ENCODE measurements around the gene ABHD15. TPM values are rescaled to one million over a fixed set of nuclear protein-coding genes. Genes with fewer than 3 reads are reported as not detected.
A peak's percentile ranks its signal among the peaks of the same experiment; 100 is the strongest.

The ABHD15 gene
- total and polyA plus RNA-seq, 5 donors: 5.2 to 7.5 (median 7.3) TPM

DNA sequence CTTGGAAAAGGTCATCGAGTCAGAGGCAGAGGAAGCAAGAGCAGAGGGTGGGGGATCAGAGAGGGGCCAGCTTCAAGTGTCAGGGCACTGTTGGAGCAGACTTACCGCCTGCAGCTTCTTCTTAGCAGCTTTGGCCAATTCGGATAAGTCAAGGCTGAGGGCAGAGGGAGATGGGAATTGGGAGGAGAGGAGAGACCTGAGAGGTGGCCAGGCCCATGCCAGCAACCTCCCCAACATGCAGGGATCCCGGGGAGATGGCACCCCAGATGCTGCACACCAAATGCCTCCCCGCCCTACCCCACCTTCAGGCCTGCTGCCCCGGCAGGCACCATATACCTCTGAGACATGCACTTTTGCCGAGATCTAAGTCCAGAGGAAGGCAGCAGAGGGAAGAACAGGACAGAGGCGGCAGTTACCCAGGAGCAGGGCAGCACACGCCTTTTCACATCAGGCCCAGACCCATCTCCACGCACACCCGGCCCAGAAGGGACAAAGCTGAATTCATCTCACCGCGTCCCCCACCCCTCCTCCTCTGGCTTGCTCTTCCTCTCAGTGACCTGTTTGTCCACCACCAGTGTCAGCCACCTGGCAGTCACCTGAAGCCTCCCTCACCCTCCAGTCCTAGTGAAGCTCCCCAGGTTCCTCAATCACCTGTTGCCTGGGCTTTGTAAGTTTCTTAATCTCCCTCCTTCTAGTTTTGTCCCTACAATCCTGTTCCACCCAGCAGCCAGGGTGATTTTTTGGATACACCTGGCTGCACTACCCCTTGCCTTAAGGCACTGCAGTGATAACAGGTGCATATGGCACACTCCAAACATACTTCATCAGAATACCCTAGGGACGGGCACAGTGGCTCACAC lies 12.0 kb upstream of the ABHD15 start:
- Histone ChIP-seq H3K4me1 (ENCODE audit: control insufficient read depth, insufficient read depth, low read length) (peaks cover 2% of the 10 kb centered on the region), H3K27ac (ENCODE audit: low read length) (no peak overlapping the region), H3K9me3 (ENCODE audit: control insufficient read depth, low read length) (no peaks in the 10 kb centered on the region), H3K4me3 (ENCODE audit: low read length) (no peak overlapping the region), H3K27me3 (ENCODE audit: control insufficient read depth, insufficient read depth) (no peaks in the 10 kb centered on the region)
- DNase-seq: peak in 2 of 3 donors; percentile 33 to 38
- WGBS: 92% methylated on average over 14 of the region's 14 CpGs
- intact Hi-C loops (cut with DNase I): no loop called here
- ATAC-seq: no peak

GRCh38 chr17:29577385-29578211 lies 10.8 kb upstream of the ABHD15 start:
- intact Hi-C loops (cut with DNase I): no loop called here
- Histone ChIP-seq H3K4me1 (ENCODE audit: control insufficient read depth, insufficient read depth, low read length) (no peaks in the 10 kb centered on the region), H3K4me3 (ENCODE audit: low read length) (no peak overlapping the region), H3K27me3 (ENCODE audit: control insufficient read depth, insufficient read depth) (no peaks in the 10 kb centered on the region), H3K27ac (ENCODE audit: low read length) (no peak overlapping the region), H3K9me3 (ENCODE audit: control insufficient read depth, low read length) (no peaks in the 10 kb centered on the region)
- WGBS: 67% methylated on average over 22 of the region's 22 CpGs
- DNase-seq (peak; percentile 69 to 80 (median 78)), ATAC-seq (peak in 1 of 2 donors; percentile 9)

DNA sequence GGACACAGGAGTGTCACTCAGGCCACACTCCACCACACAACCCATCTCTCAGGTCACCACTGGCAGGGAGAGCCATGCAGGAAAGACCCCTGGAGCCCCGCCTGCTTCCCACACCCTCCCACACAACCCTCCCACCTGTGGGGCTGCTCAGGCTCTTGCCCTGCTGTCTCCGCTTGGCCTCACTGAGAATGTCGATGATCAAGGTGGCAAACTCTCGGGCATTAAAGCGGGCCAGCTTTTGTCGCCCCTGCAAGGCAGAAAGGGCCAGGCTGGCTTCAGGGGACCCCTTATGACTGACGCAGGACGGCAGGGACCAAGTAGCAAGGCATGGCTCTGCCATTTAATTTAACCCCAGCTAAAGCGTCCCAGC lies 10.1 kb upstream of the ABHD15 start:
- Histone ChIP-seq H3K4me3 (ENCODE audit: low read length) (no peak overlapping the region), H3K27me3 (ENCODE audit: control insufficient read depth, insufficient read depth) (no peaks in the 10 kb centered on the region), H3K4me1 (ENCODE audit: control insufficient read depth, insufficient read depth, low read length) (peaks cover 2% of the 10 kb centered on the region), H3K27ac (ENCODE audit: low read length) (no peak overlapping the region), H3K9me3 (ENCODE audit: control insufficient read depth, low read length) (no peaks in the 10 kb centered on the region)
- DNase-seq (peak in 1 of 3 donors; percentile 49), ATAC-seq (no peak)
- intact Hi-C loops (cut with DNase I): no loop called here
- 95% methylated on average over 9 of the region's 9 CpGs for WGBS

- no peak for ATAC-seq
- H3K4me1 ChIP-seq (ENCODE audit: control insufficient read depth, insufficient read depth, low read length): peaks cover 4% of the 10 kb centered on the region
- intact Hi-C loops (cut with DNase I): no loop called here
Measured at GRCh38 chr17:29576214-29577000, 9.6 kb upstream of the ABHD15 start.

GRCh38 chr17:29575511-29576213 lies 8.8 kb upstream of the ABHD15 start:
- ATAC-seq (no peak), DNase-seq (peak in 2 of 3 donors; percentile 14 to 52)
- WGBS: 87% methylated on average over 28 of the region's 28 CpGs
- Histone ChIP-seq H3K4me1 (ENCODE audit: control insufficient read depth, insufficient read depth, low read length) (peaks cover 4% of the 10 kb centered on the region), H3K27ac (ENCODE audit: low read length) (no peak overlapping the region), H3K27me3 (ENCODE audit: control insufficient read depth, insufficient read depth) (no peaks in the 10 kb centered on the region), H3K4me3 (ENCODE audit: low read length) (no peak overlapping the region), H3K9me3 (ENCODE audit: control insufficient read depth, low read length) (no peaks in the 10 kb centered on the region)
- intact Hi-C loops (cut with DNase I): no loop called here

More at GRCh38 chr17:29576214-29577000, 9.6 kb upstream of the ABHD15 start:
- Histone ChIP-seq H3K27me3 (ENCODE audit: control insufficient read depth, insufficient read depth) (no peaks in the 10 kb centered on the region), H3K27ac (ENCODE audit: low read length) (no peak overlapping the region), H3K4me3 (ENCODE audit: low read length) (no peak overlapping the region), H3K9me3 (ENCODE audit: control insufficient read depth, low read length) (no peaks in the 10 kb centered on the region)
- DNase-seq: peak in 2 of 3 donors; percentile 60 to 66
- WGBS: 92% methylated on average over 37 of the region's 37 CpGs

GRCh38 chr17:29574732-29575510 lies 8.1 kb upstream of the ABHD15 start:
- ATAC-seq (no peak), DNase-seq (peak in 2 of 3 donors; percentile 20 to 45)
- intact Hi-C loops (cut with DNase I): no loop called here
- Histone ChIP-seq H3K27ac (ENCODE audit: low read length) (no peak overlapping the region), H3K4me1 (ENCODE audit: control insufficient read depth, insufficient read depth, low read length) (peaks cover 4% of the 10 kb centered on the region), H3K27me3 (ENCODE audit: control insufficient read depth, insufficient read depth) (no peaks in the 10 kb centered on the region), H3K9me3 (ENCODE audit: control insufficient read depth, low read length) (no peaks in the 10 kb centered on the region), H3K4me3 (ENCODE audit: low read length) (no peak overlapping the region)
- 84% methylated on average over 17 of the region's 17 CpGs for WGBS

- DNase-seq: peak; percentile 11 to 52 (median 37)
- 82% methylated on average over 14 of the region's 14 CpGs for WGBS
Measured at GRCh38 chr17:29573871-29574731, 7.3 kb upstream of the ABHD15 start.

DNA sequence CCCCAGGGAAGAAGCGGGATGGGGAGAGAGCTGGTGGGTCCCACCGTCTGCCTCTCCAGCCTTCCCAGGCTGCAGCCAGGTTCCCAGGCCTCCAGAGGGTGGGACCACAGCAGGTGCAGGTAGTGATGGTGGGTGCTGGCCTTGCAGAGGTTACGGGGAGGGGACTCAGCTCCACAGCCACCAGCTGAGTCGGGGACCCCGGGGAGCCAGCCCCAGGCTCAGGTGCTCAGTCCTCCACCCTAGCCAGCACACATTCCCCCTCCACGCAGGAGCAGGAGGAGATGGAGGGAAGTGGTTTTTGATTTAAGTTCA lies 6.7 kb upstream of the ABHD15 start:
- ATAC-seq: no peak
- Histone ChIP-seq H3K4me1 (ENCODE audit: control insufficient read depth, insufficient read depth, low read length) (peaks cover 8% of the 10 kb centered on the region), H3K27me3 (ENCODE audit: control insufficient read depth, insufficient read depth) (no peaks in the 10 kb centered on the region), H3K9me3 (ENCODE audit: control insufficient read depth, low read length) (no peaks in the 10 kb centered on the region), H3K27ac (ENCODE audit: low read length) (no peak overlapping the region), H3K4me3 (ENCODE audit: low read length) (no peak overlapping the region)
- intact Hi-C loops (cut with DNase I): no loop called here
- WGBS: 90% methylated on average over 6 of the region's 6 CpGs
- peak; percentile 21 to 57 (median 50) for DNase-seq

More at GRCh38 chr17:29573871-29574731, 7.3 kb upstream of the ABHD15 start:
- Histone ChIP-seq H3K9me3 (ENCODE audit: control insufficient read depth, low read length) (no peaks in the 10 kb centered on the region), H3K4me1 (ENCODE audit: control insufficient read depth, insufficient read depth, low read length) (peaks cover 8% of the 10 kb centered on the region), H3K27ac (ENCODE audit: low read length) (no peak overlapping the region), H3K4me3 (ENCODE audit: low read length) (no peak overlapping the region), H3K27me3 (ENCODE audit: control insufficient read depth, insufficient read depth) (no peaks in the 10 kb centered on the region)
- no peak for ATAC-seq
- intact Hi-C loops (cut with DNase I): no loop called here

Data from right cardiac atrium (tissue), 5 donors.